OCI-LY7 (cell line): ENCODE results near the gene GLMP.

Source experiments
- EZH2phosphoT487 ChIP-seq: fragments of 200-600 bp; sonication (generic); IDR thresholded peaks from 2 replicates; pipeline ENCODE4 v1.6.1; 2018; ENCODE audit warnings: low read depth, borderline replicate concordance, mild to moderate bottlenecking, mixed run types, antibody characterized with exemption, low read length, moderate library complexity, mixed read lengths
- TF ChIP-seq, protein P1 (sequence below): fragments of 200-600 bp; sonication (generic); conservative IDR thresholded peaks from 2 replicates; pipeline ENCODE4 v1.5.1; 2014; ENCODE audit warnings: mild to moderate bottlenecking, antibody characterized with exemption, low read length, moderate library complexity, mixed read lengths

DNA sequence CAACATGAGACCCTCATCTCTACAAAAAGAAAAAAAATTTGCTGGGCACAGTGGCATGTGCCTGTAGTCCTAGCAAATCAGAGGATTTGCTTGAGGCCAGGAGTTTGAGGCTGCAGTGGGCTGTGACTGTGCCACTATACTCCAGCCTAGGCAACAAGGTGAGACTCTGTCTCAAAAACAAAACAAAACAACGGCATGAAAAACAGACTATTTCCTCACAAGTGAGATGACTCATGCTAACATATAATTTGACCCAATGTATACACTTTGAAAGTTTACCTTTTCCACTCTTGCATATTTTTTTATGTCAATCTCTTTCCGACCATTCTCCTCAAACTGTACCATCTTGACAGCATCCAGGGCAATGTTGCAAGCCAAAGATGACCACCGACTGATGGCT is 25.1 kb upstream of the GLMP start:
- TF ChIP-seq, protein P1, sequence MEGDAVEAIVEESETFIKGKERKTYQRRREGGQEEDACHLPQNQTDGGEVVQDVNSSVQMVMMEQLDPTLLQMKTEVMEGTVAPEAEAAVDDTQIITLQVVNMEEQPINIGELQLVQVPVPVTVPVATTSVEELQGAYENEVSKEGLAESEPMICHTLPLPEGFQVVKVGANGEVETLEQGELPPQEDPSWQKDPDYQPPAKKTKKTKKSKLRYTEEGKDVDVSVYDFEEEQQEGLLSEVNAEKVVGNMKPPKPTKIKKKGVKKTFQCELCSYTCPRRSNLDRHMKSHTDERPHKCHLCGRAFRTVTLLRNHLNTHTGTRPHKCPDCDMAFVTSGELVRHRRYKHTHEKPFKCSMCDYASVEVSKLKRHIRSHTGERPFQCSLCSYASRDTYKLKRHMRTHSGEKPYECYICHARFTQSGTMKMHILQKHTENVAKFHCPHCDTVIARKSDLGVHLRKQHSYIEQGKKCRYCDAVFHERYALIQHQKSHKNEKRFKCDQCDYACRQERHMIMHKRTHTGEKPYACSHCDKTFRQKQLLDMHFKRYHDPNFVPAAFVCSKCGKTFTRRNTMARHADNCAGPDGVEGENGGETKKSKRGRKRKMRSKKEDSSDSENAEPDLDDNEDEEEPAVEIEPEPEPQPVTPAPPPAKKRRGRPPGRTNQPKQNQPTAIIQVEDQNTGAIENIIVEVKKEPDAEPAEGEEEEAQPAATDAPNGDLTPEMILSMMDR = no peak
- TF ChIP-seq EZH2phosphoT487 = no peak
